ENCODE measurements around the gene CALHM4. TPM values are rescaled to one million over a fixed set of nuclear protein-coding genes. Genes with fewer than 3 reads are reported as not detected.

The CALHM4 gene
- total and polyA plus RNA-seq, 2 of the 8 experiments (the other 6 are each of a cell fraction or from before 2014, with no cell fraction given) = not detected

GRCh38 chr6:116530436-116530835 is 23.1 kb upstream of the CALHM4 start:
- H3K23ac ChIP-seq (ENCODE audit: insufficient read length) = no peak overlapping the region
- H2AFZ ChIP-seq (ENCODE audit: low read length) = no peak overlapping the region
- no peak overlapping the region for H2BK20ac ChIP-seq (ENCODE audit: low read length)
- no peaks in the 10 kb centered on the region for H4K20me1 ChIP-seq (replicated peaks in 1 of 2; ENCODE audit: control insufficient read depth in 1 of 2, insufficient read depth in 2 of 2, low read length in 2 of 2)
- H3K27ac ChIP-seq (ENCODE audit: low read depth, low read length) = no peak overlapping the region
- WGBS, 2 experiments (ENCODE audit: extremely low coverage in 1 of 2, insufficient coverage in 1 of 2, insufficient read length in 1 of 2, insufficient replicate concordance in 2 of 2, low coverage in 1 of 2, low lambda C conversion rate in 2 of 2, missing lambda C conversion rate in 1 of 2) = 59% methylated on average over 2 of the region's 2 CpGs; no CpG with 5 or more reads in 1 of the 2 experiments
- H2BK12ac ChIP-seq (ENCODE audit: low read depth, low read length) = no peak overlapping the region
- H4K5ac ChIP-seq (ENCODE audit: insufficient read length, low read depth, low read length) = no peak overlapping the region
- H3K56ac ChIP-seq (replicated peaks; ENCODE audit: insufficient read length, low read depth, low read length) = no peak overlapping the region
- no peak overlapping the region for H3K4me3 ChIP-seq (ENCODE audit: extremely low read depth in 1 of 4, insufficient read depth in 2 of 4, low read depth in 3 of 4, low read length in 4 of 4)
- H4K91ac ChIP-seq (replicated peaks; ENCODE audit: insufficient read length, low read length) = no peak overlapping the region
- peaks cover 0 to 12% (median 9%) of the 10 kb centered on the region in 4 experiments; a peak in 5 of 7 replicates for H3K4me1 ChIP-seq (replicated peaks in 1 of 4; ENCODE audit: control insufficient read depth in 3 of 4, insufficient read depth in 4 of 4, low read length in 3 of 4)
- no peaks in the 10 kb centered on the region for H3K79me1 ChIP-seq (ENCODE audit: low read depth, low read length)
- DNase-seq (ENCODE audit: low read depth in 1 of 2, low spot score in 2 of 2) (no peak), FAIRE-seq (no peak)
- H2BK120ac ChIP-seq (replicated peaks; ENCODE audit: low read depth, low read length) = no peak overlapping the region
- H3K9ac ChIP-seq (replicated peaks in 1 of 4; ENCODE audit: extremely low read depth in 1 of 4, low read depth in 3 of 4, low read length in 3 of 4) = no peak overlapping the region
- H3K4ac ChIP-seq (replicated peaks; ENCODE audit: insufficient read length, low read depth, low read length) = no peak overlapping the region
- no peak overlapping the region for H2BK15ac ChIP-seq (ENCODE audit: low read length)
- no peak overlapping the region for H2BK5ac ChIP-seq (ENCODE audit: low read depth, low read length)
- H4K8ac ChIP-seq (ENCODE audit: extremely low read depth, insufficient read depth, low read length) = no peak overlapping the region
- H2AK5ac ChIP-seq (ENCODE audit: low read depth, low read length) = no peak overlapping the region
- H3K4me2 ChIP-seq (ENCODE audit: insufficient read depth in 1 of 2, low read depth in 2 of 2, low read length in 2 of 2) = no peak overlapping the region
- H3K23me2 ChIP-seq (ENCODE audit: low read depth, low read length) = no peaks in the 10 kb centered on the region
- H3K9me3 ChIP-seq (ENCODE audit: insufficient read depth in 2 of 2, low read depth in 1 of 2, low read length in 1 of 2) = no peaks in the 10 kb centered on the region
- no peak overlapping the region for H3K18ac ChIP-seq (ENCODE audit: extremely low read depth, low read length)
- POLR2A ChIA-PET (ENCODE audit: partially characterized antibody) = interaction anchor here (0.8 kb wide), 1 partner anchor 86 kb away, joined by 3 read pairs; the partner anchor contains the start of gene RSPH4A
- no peaks in the 10 kb centered on the region for H3K36me3 ChIP-seq (ENCODE audit: control insufficient read depth in 2 of 4, insufficient read depth in 4 of 4, low read length in 3 of 4)
- H3K79me2 ChIP-seq (ENCODE audit: control insufficient read depth in 1 of 2, insufficient read depth in 2 of 2, low read length in 2 of 2) = no peaks in the 10 kb centered on the region
- H3K27me3 ChIP-seq (replicated peaks in 1 of 4; ENCODE audit: control insufficient read depth in 3 of 4, extremely low read depth in 1 of 4, insufficient read depth in 3 of 4, low read length in 3 of 4) = no peaks in the 10 kb centered on the region
- CTCF ChIA-PET (ENCODE audit: partially characterized antibody) = interaction anchor here (0.6 to 1.5 kb wide), 5 partner anchors 30 to 261 kb away, joined by 3 to 11 read pairs (median 3); no protein-coding TSS in a partner anchor
- no peak overlapping the region for H3K14ac ChIP-seq (ENCODE audit: insufficient read length)
- TF ChIP-seq CBX5 (IDR thresholded peaks at IDR 0.05; ENCODE audit: low read depth, low read length) = no peak
- TF ChIP-seq SP1 (IDR thresholded peaks at IDR 0.05; ENCODE audit: low read depth, low read length) = no peak
- TF ChIP-seq CHD1 (IDR thresholded peaks at IDR 0.05; ENCODE audit: low read depth, low read length) = no peak
- no peak for TF ChIP-seq TAF7 (optimal IDR thresholded peaks at IDR 0.05; ENCODE audit: borderline replicate concordance, low read depth, low read length)
- TF ChIP-seq BRCA1 (IDR thresholded peaks at IDR 0.05; ENCODE audit: low read depth, low read length) = no peak
- TF ChIP-seq CHD2 (IDR thresholded peaks at IDR 0.05; ENCODE audit: low read length) = no peak
- no peak for TF ChIP-seq RBBP5 (IDR thresholded peaks at IDR 0.05; ENCODE audit: borderline replicate concordance, low read depth, low read length)
- no peak for TF ChIP-seq BACH1 (IDR thresholded peaks at IDR 0.05; ENCODE audit: low read length)
- TF ChIP-seq HDAC2 (IDR thresholded peaks at IDR 0.05; ENCODE audit: borderline replicate concordance in 1 of 2, low read depth in 2 of 2, low read length in 2 of 2) = no peak
- no peak for TF ChIP-seq SIX5 (IDR thresholded peaks at IDR 0.05; ENCODE audit: low read depth, low read length)
- TF ChIP-seq KDM4A (IDR thresholded peaks at IDR 0.05; ENCODE audit: low read depth, low read length, severe bottlenecking) = no peak
- no peak for TF ChIP-seq SAP30 (IDR thresholded peaks at IDR 0.05; ENCODE audit: insufficient read depth, insufficient replicate concordance, low read length)
- TF ChIP-seq RFX5 (IDR thresholded peaks at IDR 0.05; ENCODE audit: borderline replicate concordance, low read depth, low read length) = no peak
